ENCODE data around the gene RAB12. TPM values are rescaled to one million over a fixed set of nuclear protein-coding genes. Genes with fewer than 3 reads are reported as not detected.

RAB12 gene
- total RNA-seq, 2 donors from 2014 or later, result 10.2 to 11.9 TPM

DNA sequence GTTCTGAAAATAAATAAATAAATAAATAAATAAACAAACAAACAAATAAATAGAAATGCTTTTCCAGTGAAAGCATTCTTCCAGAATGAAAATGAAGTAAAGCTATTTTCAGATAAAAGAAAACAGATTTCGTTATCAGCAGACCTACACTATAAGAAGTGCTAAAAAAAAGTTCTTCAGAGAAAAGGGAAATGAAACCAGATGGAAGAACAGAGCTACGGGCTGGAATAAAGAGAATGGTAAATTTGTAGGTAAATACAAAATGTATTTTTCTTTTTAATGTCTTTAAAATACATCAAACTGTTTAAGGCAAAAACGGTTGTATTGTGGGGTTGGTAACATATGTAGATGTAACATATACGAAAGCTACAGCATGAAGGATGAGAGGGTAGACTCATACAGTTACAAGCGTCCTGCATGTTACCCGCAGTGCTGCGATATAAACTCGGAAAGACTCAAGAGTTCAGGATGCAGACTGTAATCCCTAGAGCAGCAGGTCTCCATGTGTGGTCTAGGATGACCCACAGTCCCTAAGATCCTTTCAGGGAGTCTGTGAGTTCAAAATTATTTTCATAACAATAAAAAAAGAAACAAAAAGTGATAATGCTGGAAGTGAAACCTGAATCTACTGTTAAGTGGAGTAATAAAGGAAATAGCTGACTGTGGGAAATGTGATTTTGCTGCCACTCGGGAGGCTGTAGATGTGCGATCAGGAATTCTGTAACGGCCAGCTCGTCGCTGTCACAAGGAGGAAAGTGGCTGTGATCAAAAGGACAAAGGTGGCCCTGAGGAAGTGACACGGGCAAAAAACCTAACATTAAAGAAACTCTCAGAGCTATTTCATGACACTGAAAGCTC lies 5.3 kb upstream of the RAB12 start:
- Mint-ChIP-seq H3K27me3 (peaks cover 17% of the 10 kb centered on the region), H3K4me1 (peaks cover 5% of the 10 kb centered on the region), H3K36me3 (ENCODE audit: low read depth) (peaks cover 4% of the 10 kb centered on the region), H3K9me3 (no peaks in the 10 kb centered on the region), H3K27ac (no peak overlapping the region), H3K4me3 (peak overlapping the region; percentile 61)
- ATAC-seq (replicated peaks), result no peak

DNA sequence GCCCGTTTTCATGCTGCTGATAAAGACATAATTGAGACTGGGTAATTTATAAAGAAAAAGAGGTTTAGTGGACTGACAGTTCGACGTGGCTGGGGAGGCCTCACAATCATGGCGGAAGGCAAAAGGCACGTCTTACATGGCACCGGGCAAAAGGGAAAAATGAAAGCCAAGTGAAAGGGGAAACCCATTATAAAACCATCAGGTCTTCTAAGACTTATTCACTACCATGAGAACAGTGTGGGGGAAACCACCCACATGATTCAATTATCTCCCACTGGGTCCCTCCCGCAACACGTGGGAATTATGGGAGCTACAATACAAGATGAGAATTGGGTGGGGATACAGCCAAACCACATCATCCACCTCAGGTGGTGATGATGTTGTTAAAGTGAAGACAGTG lies 3.3 kb upstream of the RAB12 start:
- Mint-ChIP-seq H3K4me1 (peaks cover 11% of the 10 kb centered on the region), H3K36me3 (ENCODE audit: low read depth) (peaks cover 13% of the 10 kb centered on the region), H3K27ac (no peak overlapping the region), H3K9me3 (no peaks in the 10 kb centered on the region), H3K27me3 (peaks cover 17% of the 10 kb centered on the region), H3K4me3 (no peak overlapping the region)
- ATAC-seq (replicated peaks), result no peak

DNA sequence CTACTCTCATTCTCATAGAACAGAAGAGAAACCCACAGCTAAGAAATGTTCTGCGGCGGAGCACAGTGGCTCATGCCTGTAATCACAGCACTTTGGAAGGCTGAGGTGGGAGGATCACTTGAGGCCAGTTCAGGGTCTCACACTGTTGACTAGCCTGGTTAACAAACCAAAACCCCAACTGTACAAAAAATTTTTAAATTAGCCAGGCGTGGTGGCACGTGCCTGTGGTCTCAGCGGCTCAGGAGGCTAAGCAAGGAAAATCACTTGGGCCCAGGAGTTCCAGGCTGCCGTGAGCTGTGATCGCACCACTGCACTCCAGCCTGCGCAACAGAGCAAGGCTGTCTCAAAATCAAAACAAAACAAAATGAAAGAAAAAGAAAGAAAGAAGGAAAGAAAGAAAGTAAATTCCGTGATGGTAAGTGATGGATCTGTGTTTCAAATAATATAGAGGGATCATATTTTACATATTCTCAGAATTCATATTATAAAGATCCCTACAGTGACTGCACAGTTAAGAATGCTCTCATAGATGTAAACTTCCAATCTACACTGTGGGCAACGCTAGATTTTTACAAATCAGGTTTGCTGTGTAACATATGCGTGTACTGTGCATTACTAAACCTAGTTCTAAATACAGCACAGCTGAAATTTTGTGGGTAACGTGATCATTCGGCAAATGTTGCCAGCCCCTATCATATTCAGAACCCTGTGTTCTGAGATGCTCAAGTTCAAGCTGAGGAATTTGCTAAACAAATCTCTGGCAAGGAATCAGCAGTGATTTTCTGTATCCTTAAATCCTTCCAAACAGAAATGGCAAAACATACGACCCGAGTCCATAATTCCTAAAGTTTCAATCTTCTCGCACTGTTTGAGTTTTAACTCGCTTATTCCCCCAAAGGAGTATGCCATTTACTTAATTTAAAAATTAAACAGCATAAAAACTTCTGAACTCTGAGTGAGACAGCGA lies 1.2 kb upstream of the RAB12 start:
- no peak for ATAC-seq (replicated peaks)

DNA sequence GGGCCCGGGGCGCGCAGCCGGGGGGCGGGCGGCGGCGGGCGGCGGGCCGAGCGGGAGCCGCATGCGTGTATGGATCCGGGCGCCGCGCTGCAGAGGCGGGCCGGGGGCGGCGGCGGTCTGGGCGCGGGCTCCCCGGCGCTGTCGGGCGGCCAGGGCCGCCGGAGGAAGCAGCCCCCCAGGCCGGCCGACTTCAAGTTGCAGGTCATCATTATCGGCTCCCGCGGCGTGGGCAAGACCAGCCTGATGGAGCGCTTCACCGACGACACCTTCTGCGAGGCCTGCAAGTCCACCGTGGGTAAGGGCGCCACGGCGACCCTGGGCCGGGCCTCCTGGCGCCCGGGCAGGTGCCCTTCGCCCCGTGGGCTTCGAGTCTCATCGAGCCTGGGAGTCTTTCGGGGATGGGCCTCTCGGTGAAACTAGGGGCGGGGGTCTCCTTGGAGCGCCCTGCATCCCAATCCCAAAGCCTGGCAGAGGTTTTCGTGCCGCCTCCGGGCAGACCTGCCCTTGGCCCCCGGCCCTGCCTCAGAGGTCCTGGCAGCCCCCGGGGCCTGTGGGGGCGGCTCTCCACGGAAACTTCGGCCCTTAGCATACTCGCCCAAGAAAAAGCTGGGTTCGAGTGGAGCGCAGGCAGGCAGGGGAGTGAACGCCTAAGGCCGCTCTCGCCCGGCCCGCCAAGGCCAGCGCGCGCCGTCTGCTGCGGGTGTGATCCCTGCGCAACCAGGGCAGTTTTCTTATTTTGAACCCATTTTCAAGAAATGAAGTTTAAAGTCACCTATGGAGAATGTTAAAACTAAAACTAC lies 622 bp downstream of the RAB12 start:
- H3K27ac Mint-ChIP-seq, result peak overlapping the region; percentile 95
- H3K9me3 Mint-ChIP-seq, result no peaks in the 10 kb centered on the region
- ATAC-seq (replicated peaks), result peak; percentile 21
- peaks cover 35% of the 10 kb centered on the region for H3K4me1 Mint-ChIP-seq
- H3K4me3 Mint-ChIP-seq, result peak overlapping the region; percentile 95
- H3K27me3 Mint-ChIP-seq, result peaks cover 5% of the 10 kb centered on the region
- H3K36me3 Mint-ChIP-seq (ENCODE audit: low read depth), result peaks cover 25% of the 10 kb centered on the region

More for the DNA sequence above, 1.2 kb upstream of the RAB12 start:
- Mint-ChIP-seq H3K27ac (peak overlapping the region; percentile 96), H3K4me1 (peaks cover 24% of the 10 kb centered on the region), H3K9me3 (no peaks in the 10 kb centered on the region), H3K36me3 (ENCODE audit: low read depth) (peaks cover 23% of the 10 kb centered on the region), H3K4me3 (peak overlapping the region; percentile 93), H3K27me3 (peaks cover 6% of the 10 kb centered on the region)

DNA sequence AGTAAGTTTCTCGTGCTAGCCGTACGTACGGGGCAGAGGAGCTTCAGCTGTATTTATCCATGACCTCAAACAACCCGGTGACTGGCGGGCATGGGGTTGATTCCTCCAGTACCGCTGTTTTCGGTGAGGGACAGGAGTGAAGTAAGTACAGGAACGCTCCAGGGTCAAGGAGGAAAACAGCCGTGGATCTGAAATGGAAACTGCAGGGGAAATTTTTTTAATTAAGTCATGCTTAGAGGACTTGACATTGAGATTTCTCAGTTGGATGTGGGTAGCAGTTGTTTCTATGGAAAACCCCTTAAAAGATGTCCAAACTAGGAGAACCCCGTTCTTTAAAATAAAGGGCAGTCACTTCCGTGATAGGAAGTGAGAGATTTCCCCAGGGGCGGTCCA lies 1.2 kb downstream of the RAB12 start:
- Mint-ChIP-seq H3K9me3 (no peaks in the 10 kb centered on the region), H3K36me3 (ENCODE audit: low read depth) (peaks cover 31% of the 10 kb centered on the region), H3K4me1 (peaks cover 41% of the 10 kb centered on the region), H3K4me3 (peak overlapping the region; percentile 95), H3K27ac (peak overlapping the region; percentile 95), H3K27me3 (peaks cover 5% of the 10 kb centered on the region)
- peak; percentile 41 for ATAC-seq (replicated peaks)

DNA sequence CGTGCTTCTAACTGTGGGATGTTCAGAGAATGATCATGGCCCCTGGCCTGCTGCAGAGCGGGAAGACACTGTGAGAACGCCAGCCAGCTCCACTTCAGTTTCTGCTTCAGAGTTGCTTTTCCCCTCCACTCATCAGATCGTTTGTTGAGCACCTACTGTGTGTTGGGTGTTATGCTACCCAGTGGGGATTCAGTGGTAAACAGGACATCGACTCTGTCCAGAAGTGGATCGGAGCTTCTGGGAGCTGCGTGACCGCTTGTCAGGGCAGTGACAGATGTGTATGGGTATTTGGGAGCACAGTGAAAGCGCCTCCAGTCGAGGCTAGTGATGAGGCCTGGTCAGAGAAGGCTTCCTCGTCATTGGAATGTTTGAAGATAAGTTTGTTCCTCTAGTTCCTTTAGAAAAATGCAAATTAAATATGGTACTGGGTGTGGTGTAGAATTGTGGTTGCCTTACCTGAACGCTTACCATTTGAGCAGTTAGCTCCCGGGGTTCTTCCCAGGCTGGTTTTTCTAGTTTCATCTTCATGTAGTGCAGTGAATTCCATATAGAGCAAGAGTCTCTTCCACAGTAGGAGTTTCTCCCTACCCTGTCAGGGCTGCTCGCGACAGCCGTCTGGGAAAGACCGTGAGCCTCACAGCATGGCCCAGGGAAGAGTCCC lies 2.8 kb downstream of the RAB12 start:
- no peaks in the 10 kb centered on the region for H3K27me3 Mint-ChIP-seq
- no peak overlapping the region for H3K27ac Mint-ChIP-seq
- peak overlapping the region; percentile 95 for H3K4me3 Mint-ChIP-seq
- peaks cover 38% of the 10 kb centered on the region for H3K36me3 Mint-ChIP-seq (ENCODE audit: low read depth)
- no peaks in the 10 kb centered on the region for H3K9me3 Mint-ChIP-seq
- ATAC-seq (replicated peaks), result no peak
- H3K4me1 Mint-ChIP-seq, result peaks cover 45% of the 10 kb centered on the region

DNA sequence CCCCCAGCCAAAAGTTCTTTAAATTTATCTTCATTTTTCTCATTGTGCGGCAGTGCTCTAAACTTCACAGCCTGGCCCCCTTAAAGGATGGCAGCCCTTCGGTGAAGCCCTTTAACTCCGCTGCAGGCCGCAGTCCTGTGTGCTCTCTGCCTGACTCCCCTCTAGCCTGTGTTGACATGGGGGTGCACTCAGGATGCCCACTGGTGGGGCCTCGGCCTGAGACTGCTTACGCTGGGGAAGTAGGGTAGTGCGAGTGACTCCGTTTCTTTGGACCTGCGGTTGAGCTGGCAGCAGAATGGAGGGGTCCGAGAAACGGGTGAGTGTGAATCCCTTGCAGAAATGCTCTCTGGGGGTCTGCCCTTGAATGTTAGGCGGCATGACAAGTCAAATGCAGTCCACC lies 5.6 kb downstream of the RAB12 start:
- Mint-ChIP-seq H3K27ac (no peak overlapping the region), H3K36me3 (ENCODE audit: low read depth) (peaks cover 44% of the 10 kb centered on the region)

DNA sequence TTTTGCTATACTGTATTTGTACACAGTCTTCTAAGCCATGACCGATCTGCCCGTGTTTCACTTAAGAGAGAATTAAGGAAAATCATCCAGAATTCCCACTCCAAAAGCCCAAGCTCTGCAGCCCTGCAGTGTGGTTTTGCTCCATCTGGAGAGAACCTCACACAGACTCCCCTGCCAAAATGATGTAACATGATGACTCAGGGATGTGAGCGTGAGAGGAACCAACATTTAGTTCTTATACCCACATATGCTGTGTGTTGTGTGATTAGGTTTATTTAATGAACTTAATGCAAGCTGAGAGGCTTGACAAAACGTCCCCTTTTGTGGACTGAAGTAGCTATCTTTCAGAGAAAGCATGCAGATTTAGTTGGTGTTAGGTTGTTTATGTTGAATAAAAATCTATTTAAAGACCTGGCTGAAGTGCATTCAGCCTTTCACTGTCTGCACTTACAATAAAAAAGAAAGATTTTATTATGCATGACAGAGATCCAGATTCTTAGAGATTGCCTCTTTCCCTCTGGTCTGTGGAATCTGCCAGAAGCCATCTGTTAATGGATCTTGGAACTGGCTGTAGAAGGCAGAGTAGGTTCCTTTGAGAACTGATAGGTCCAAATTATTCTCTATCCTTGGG lies 6.3 kb downstream of the RAB12 start:
- ATAC-seq (replicated peaks), result no peak
- H3K4me1 Mint-ChIP-seq, result peaks cover 47% of the 10 kb centered on the region

More for the DNA sequence above, 5.6 kb downstream of the RAB12 start:
- no peaks in the 10 kb centered on the region for H3K27me3 Mint-ChIP-seq
- no peak for ATAC-seq (replicated peaks)
- H3K4me3 Mint-ChIP-seq, result no peak overlapping the region
- H3K4me1 Mint-ChIP-seq, result peaks cover 48% of the 10 kb centered on the region
- H3K9me3 Mint-ChIP-seq, result no peaks in the 10 kb centered on the region

DNA sequence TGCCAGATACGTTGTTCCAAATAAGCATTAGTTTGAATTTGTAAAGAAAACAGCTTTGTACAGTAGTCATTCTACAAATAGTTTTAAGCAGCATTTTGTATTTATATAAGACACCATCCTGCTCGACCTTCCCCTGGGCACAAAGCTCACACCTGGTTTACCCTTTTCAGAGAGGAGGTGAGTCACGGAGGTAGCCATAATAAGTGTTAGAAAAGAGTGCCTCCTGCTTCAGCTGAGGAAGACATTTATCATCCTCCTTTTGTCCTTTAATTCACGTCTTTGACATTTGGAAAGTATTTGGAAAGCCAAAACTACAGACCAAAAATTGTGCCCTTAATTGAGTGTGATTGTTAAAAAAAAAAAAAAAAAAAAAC lies 6.8 kb downstream of the RAB12 start:
- H3K27ac Mint-ChIP-seq, result no peak overlapping the region
- no peaks in the 10 kb centered on the region for H3K9me3 Mint-ChIP-seq
- ATAC-seq (replicated peaks), result no peak
- H3K36me3 Mint-ChIP-seq (ENCODE audit: low read depth), result peaks cover 43% of the 10 kb centered on the region
- H3K4me1 Mint-ChIP-seq, result peaks cover 48% of the 10 kb centered on the region
- no peak overlapping the region for H3K4me3 Mint-ChIP-seq
- H3K27me3 Mint-ChIP-seq, result no peaks in the 10 kb centered on the region

More for the DNA sequence above, 6.3 kb downstream of the RAB12 start:
- Mint-ChIP-seq H3K4me3 (no peak overlapping the region), H3K27me3 (no peaks in the 10 kb centered on the region), H3K9me3 (no peaks in the 10 kb centered on the region), H3K27ac (peak overlapping the region; percentile 31), H3K36me3 (ENCODE audit: low read depth) (peaks cover 42% of the 10 kb centered on the region)

DNA sequence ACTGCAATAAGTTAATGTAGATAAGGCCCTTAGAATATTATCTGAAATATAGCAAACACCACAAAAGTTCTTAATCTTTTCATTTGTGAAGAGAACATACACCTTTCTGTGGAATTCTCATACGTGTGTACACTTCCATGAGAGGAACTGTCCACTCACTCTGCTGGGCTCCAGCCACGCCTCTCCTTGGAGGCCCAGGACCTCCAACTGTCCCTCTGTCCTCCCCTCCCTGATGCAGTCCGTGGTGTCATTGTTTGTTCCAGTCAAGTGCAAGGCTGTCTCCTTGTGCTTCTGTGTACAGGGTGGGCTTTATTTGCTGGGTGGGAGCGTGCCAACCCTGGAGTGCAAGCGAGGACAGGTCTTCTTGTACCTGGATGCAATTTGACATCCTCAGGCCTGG lies 8.7 kb downstream of the RAB12 start:
- Mint-ChIP-seq H3K27ac (no peak overlapping the region), H3K4me1 (peaks cover 38% of the 10 kb centered on the region), H3K9me3 (no peaks in the 10 kb centered on the region), H3K36me3 (ENCODE audit: low read depth) (peaks cover 49% of the 10 kb centered on the region), H3K4me3 (no peak overlapping the region), H3K27me3 (no peaks in the 10 kb centered on the region)
- ATAC-seq (replicated peaks), result no peak

DNA sequence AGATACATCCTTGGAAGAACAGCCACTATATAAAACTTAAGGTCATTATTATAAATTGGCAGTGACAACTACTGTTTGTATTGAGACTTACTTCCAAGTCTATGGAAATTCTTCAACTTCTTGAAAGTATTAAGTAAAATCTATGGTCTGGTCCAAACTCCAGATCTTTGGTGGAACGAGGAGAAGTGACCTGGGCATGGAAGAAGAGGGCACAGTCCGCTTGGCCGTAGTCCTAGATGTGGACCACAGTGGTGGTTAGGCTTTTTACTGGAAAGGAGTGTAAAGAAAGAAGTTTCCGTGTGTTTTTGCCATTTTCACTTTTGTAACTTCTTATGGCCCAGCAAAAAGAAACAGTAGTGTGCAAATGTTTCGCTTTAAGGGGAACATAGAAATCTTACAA lies 9.8 kb downstream of the RAB12 start:
- Mint-ChIP-seq H3K27ac (no peak overlapping the region), H3K27me3 (no peaks in the 10 kb centered on the region), H3K4me1 (peaks cover 37% of the 10 kb centered on the region), H3K36me3 (ENCODE audit: low read depth) (peaks cover 49% of the 10 kb centered on the region), H3K4me3 (no peak overlapping the region), H3K9me3 (no peaks in the 10 kb centered on the region)
- ATAC-seq (replicated peaks), result no peak

DNA sequence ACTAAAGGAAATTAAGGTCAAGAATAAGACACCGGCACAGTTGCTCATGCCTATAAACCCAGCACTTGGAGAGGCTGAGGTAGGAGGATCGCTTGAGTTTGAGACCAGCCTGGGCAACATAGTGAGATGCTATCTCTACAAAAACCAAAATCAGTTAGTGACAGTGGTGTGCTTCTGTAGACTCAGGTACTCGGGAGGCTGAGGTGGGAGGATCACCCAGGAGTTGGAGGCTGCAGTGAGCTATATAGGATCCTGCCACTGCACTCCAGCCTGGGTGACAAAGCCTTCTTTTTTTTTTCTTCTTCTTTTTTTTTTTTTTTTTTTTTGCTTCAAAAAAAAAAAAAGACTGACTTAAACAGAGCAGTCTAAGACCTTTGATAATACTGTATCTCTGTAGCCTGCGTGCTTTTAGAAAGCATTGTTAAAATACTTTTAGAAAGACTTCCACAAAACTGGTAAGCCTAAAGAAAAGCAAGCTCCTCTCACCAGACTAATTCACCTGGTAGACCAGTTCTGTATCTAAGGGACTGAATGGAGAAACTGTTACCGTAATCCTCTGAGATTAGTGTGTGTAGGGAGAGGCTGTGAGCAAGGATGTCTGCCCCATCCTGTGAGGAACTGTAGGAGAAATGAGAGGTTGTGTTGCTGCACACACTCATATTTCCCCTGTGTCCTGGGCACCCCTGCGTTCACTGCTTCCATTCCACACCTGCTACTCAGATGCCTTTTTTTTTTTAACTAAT lies 10.8 kb downstream of the RAB12 start:
- H3K4me1 Mint-ChIP-seq, result peaks cover 33% of the 10 kb centered on the region
- peak overlapping the region; percentile 64 for H3K27ac Mint-ChIP-seq
- H3K4me3 Mint-ChIP-seq, result no peak overlapping the region
- no peaks in the 10 kb centered on the region for H3K9me3 Mint-ChIP-seq
- ATAC-seq (replicated peaks), result no peak
- peaks cover 54% of the 10 kb centered on the region for H3K36me3 Mint-ChIP-seq (ENCODE audit: low read depth)
- no peaks in the 10 kb centered on the region for H3K27me3 Mint-ChIP-seq

DNA sequence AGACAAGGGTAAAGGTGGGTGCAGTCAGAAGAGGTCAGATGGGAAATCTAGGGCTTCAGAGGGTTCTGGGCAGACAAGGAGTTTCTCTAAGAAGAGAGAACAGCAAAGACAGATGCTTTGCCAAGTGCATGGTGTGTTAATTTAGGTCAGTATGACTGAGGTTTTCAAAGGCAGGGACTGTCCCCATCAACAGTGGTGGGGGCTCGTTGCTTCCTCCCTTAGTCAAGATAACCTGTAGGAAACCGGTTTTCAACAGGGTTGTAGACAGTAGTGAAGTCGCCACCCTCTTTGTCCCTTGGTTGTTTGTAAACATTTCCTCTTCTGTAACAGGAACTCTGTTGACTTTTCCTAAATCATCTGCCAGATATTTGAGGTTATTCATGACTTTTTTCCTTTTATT lies 11.6 kb downstream of the RAB12 start:
- Mint-ChIP-seq H3K27ac (peak overlapping the region; percentile 64), H3K4me3 (peak overlapping the region; percentile 3), H3K4me1 (peaks cover 30% of the 10 kb centered on the region), H3K27me3 (no peaks in the 10 kb centered on the region), H3K36me3 (ENCODE audit: low read depth) (peaks cover 54% of the 10 kb centered on the region), H3K9me3 (no peaks in the 10 kb centered on the region)
- ATAC-seq (replicated peaks), result peak; percentile 31
